ENCODE results near the gene CAMK2A. TPM values are rescaled to one million over a fixed set of nuclear protein-coding genes. Genes with fewer than 3 reads are reported as not detected.

CAMK2A gene
- total RNA-seq, 1 experiment from 2014 or later = not detected

GRCh38 chr5:150215979-150216944 lies 73.3 kb downstream of the CAMK2A start:
- H3K9me3 Mint-ChIP-seq (ENCODE audit: unreplicated experiment) = no peaks in the 10 kb centered on the region
- H3K36me3 Mint-ChIP-seq (ENCODE audit: insufficient read depth, unreplicated experiment) = peaks cover 6% of the 10 kb centered on the region
- H3K4me1 ChIP-seq = peaks cover 24% of the 10 kb centered on the region
- ChIA-PET CTCF (interaction anchor here (0.6 to 1.9 kb wide), 6 partner anchors 15 to 797 kb away, joined by 3 to 14 read pairs (median 4); no protein-coding TSS in a partner anchor), POLR2A (no interaction called here)
- H3K27me3 Mint-ChIP-seq (ENCODE audit: insufficient read depth, unreplicated experiment) = no peaks in the 10 kb centered on the region
- H3K4me3 ChIP-seq (ENCODE audit: low read depth, low read length) = no peak overlapping the region
- H3K27me3 ChIP-seq (replicated peaks; ENCODE audit: control insufficient read depth, insufficient read depth, low read length) = no peaks in the 10 kb centered on the region
- H3K9me3 ChIP-seq = no peaks in the 10 kb centered on the region
- DNase-seq = peak; percentile 39 to 57
- no peak for TF ChIP-seq CTCF (IDR thresholded peaks at IDR 0.05; ENCODE audit: insufficient read depth in 1 of 2, low read depth in 1 of 2, low read length in 1 of 2, severe bottlenecking in 1 of 2, unreplicated experiment in 1 of 2)
- H3K36me3 ChIP-seq (ENCODE audit: control insufficient read depth, insufficient read depth, low read length) = no peaks in the 10 kb centered on the region
- BruUV-seq (replicated peaks) = no TSS peak
- H3K4me1 Mint-ChIP-seq (ENCODE audit: low read depth, unreplicated experiment) = peaks cover 27% of the 10 kb centered on the region
- intact Hi-C loops (cut with micrococcal nuclease; ENCODE audit: unreplicated experiment) = loop anchor here (5.0 to 10.0 kb wide), 3 partner anchors 39 to 381 kb away; no protein-coding TSS in a partner anchor
- no peak overlapping the region for H3K4me3 Mint-ChIP-seq (ENCODE audit: unreplicated experiment)
- H3K27ac Mint-ChIP-seq (ENCODE audit: unreplicated experiment) = peak overlapping the region; percentile 1

- TF ChIP-seq CTCF (IDR thresholded peaks at IDR 0.05; ENCODE audit: insufficient read depth in 1 of 2, low read depth in 1 of 2, low read length in 1 of 2, severe bottlenecking in 1 of 2, unreplicated experiment in 1 of 2) = no peak
- H3K4me3 ChIP-seq (ENCODE audit: low read depth, low read length) = no peak overlapping the region
- no peak for DNase-seq
- peaks cover 31% of the 10 kb centered on the region for H3K4me1 ChIP-seq
- Mint-ChIP-seq H3K9me3 (ENCODE audit: unreplicated experiment) (no peaks in the 10 kb centered on the region), H3K4me3 (ENCODE audit: unreplicated experiment) (no peak overlapping the region), H3K36me3 (ENCODE audit: insufficient read depth, unreplicated experiment) (peaks cover 6% of the 10 kb centered on the region), H3K27me3 (ENCODE audit: insufficient read depth, unreplicated experiment) (no peaks in the 10 kb centered on the region), H3K27ac (ENCODE audit: unreplicated experiment) (no peak overlapping the region), H3K4me1 (ENCODE audit: low read depth, unreplicated experiment) (peaks cover 42% of the 10 kb centered on the region)
- H3K9me3 ChIP-seq = no peaks in the 10 kb centered on the region
- no peaks in the 10 kb centered on the region for H3K36me3 ChIP-seq (ENCODE audit: control insufficient read depth, insufficient read depth, low read length)
- POLR2A ChIA-PET = no interaction called here
- intact Hi-C loops (cut with micrococcal nuclease; ENCODE audit: unreplicated experiment) = loop anchor here (10.0 kb wide), 1 partner anchor 379 kb away; no protein-coding TSS in a partner anchor
- H3K27me3 ChIP-seq (replicated peaks; ENCODE audit: control insufficient read depth, insufficient read depth, low read length) = no peaks in the 10 kb centered on the region
- CTCF ChIA-PET = interaction anchor here (1.2 kb wide), 2 partner anchors 41 to 78 kb away, joined by 3 to 4 read pairs; no protein-coding TSS in a partner anchor
- BruUV-seq (replicated peaks) = no TSS peak
These were observed 75.3 kb downstream of the CAMK2A start for GRCh38 chr5:150214289-150214688.

GRCh38 chr5:150213530-150213929 lies 76.0 kb downstream of the CAMK2A start:
- H3K27ac Mint-ChIP-seq (ENCODE audit: unreplicated experiment) = no peak overlapping the region
- Histone ChIP-seq H3K4me3 (ENCODE audit: low read depth, low read length) (no peak overlapping the region), H3K36me3 (ENCODE audit: control insufficient read depth, insufficient read depth, low read length) (no peaks in the 10 kb centered on the region), H3K27me3 (replicated peaks; ENCODE audit: control insufficient read depth, insufficient read depth, low read length) (no peaks in the 10 kb centered on the region), H3K9me3 (no peaks in the 10 kb centered on the region), H3K4me1 (peaks cover 31% of the 10 kb centered on the region)
- no peak for DNase-seq
- H3K4me3 Mint-ChIP-seq (ENCODE audit: unreplicated experiment) = no peak overlapping the region
- H3K27me3 Mint-ChIP-seq (ENCODE audit: insufficient read depth, unreplicated experiment) = no peaks in the 10 kb centered on the region
- TF ChIP-seq CTCF (IDR thresholded peaks at IDR 0.05; ENCODE audit: insufficient read depth in 1 of 2, low read depth in 1 of 2, low read length in 1 of 2, severe bottlenecking in 1 of 2, unreplicated experiment in 1 of 2) = no peak
- no peaks in the 10 kb centered on the region for H3K9me3 Mint-ChIP-seq (ENCODE audit: unreplicated experiment)
- peaks cover 42% of the 10 kb centered on the region for H3K4me1 Mint-ChIP-seq (ENCODE audit: low read depth, unreplicated experiment)
- no TSS peak for BruUV-seq (replicated peaks)
- CTCF ChIA-PET = no interaction called here
- intact Hi-C loops (cut with micrococcal nuclease; ENCODE audit: unreplicated experiment) = loop anchor here (10.0 kb wide), 1 partner anchor 379 kb away; no protein-coding TSS in a partner anchor
- POLR2A ChIA-PET = no interaction called here
- peaks cover 6% of the 10 kb centered on the region for H3K36me3 Mint-ChIP-seq (ENCODE audit: insufficient read depth, unreplicated experiment)
